Osteocyte (in vitro differentiated cells): ENCODE results near the gene MCM5. TPM values are rescaled to one million over a fixed set of nuclear protein-coding genes. Genes with fewer than 3 reads are reported as not detected.
A peak's percentile ranks its signal among the peaks of the same experiment; 100 is the strongest.

Experiments used
- DNase-seq: peaks from one replicate; pipeline ENCODE4 v3.0.0; 2021; ENCODE audit warnings: mixed read lengths; ENCODE audit not compliant: unreplicated experiment; ENCODE audit errors: extremely low spot score
- H3K27ac Mint-ChIP-seq: one replicate; pipeline ENCODE4 v1.8.0; 2021; ENCODE audit warnings: mild to moderate bottlenecking, mixed read lengths; ENCODE audit not compliant: unreplicated experiment
- H3K27me3 Mint-ChIP-seq: one replicate; pipeline ENCODE4 v1.8.0; 2021; ENCODE audit warnings: mixed read lengths; ENCODE audit not compliant: unreplicated experiment
- H3K36me3 Mint-ChIP-seq: one replicate; pipeline ENCODE4 v1.8.0; 2021; ENCODE audit warnings: mixed read lengths; ENCODE audit not compliant: unreplicated experiment
- H3K4me1 Mint-ChIP-seq: one replicate; pipeline ENCODE4 v1.8.0; 2021; ENCODE audit warnings: mixed read lengths; ENCODE audit not compliant: unreplicated experiment
- H3K4me3 Mint-ChIP-seq: one replicate; pipeline ENCODE4 v1.8.0; 2021; ENCODE audit warnings: mild to moderate bottlenecking, moderate library complexity, mixed read lengths; ENCODE audit not compliant: unreplicated experiment
- H3K9me3 Mint-ChIP-seq: one replicate; pipeline ENCODE4 v1.8.0; 2021; ENCODE audit warnings: mixed read lengths; ENCODE audit not compliant: unreplicated experiment
- total RNA-seq: library from RNA; stranded (reverse); gene quantifications from 2 replicates; pipeline ENCODE4 v1.2.1, GENCODE V29; 2021
- TF ChIP-seq, protein P1 (sequence below): fragments of 200-600 bp; sonication (generic); IDR thresholded peaks from 2 replicates; pipeline ENCODE4 v1.5.0; 2021; ENCODE audit warnings: antibody characterized with exemption, mild to moderate bottlenecking, moderate library complexity

Gene MCM5
- total RNA-seq, 1 donor from 2014 or later = 28.5 TPM

DNA sequence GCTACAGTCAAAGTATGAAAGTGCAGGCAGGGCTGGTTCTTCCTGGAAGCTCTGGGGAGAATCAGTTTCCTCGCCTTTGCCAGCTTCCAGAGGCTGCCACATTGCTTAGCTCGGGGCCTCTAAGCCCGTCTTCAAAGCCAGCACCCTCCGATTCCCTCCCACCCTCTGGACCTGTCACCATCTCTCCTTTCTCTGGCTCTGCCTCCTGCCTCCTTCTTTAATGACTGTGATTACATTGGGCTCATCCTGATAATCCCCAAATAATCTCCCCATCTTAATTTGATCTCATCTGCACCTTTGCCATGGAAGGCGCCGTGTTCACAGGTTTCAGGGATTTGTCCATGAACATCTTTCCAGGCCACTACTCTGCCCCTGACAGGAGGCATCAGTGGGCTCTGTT is 42.5 kb downstream of the MCM5 start:
- H3K4me1 Mint-ChIP-seq = peaks cover 16% of the 10 kb centered on the region
- no peak for DNase-seq
- H3K9me3 Mint-ChIP-seq = no peaks in the 10 kb centered on the region
- no peaks in the 10 kb centered on the region for H3K27me3 Mint-ChIP-seq
- H3K27ac Mint-ChIP-seq = no peak overlapping the region
- no peaks in the 10 kb centered on the region for H3K36me3 Mint-ChIP-seq
- TF ChIP-seq, protein P1, sequence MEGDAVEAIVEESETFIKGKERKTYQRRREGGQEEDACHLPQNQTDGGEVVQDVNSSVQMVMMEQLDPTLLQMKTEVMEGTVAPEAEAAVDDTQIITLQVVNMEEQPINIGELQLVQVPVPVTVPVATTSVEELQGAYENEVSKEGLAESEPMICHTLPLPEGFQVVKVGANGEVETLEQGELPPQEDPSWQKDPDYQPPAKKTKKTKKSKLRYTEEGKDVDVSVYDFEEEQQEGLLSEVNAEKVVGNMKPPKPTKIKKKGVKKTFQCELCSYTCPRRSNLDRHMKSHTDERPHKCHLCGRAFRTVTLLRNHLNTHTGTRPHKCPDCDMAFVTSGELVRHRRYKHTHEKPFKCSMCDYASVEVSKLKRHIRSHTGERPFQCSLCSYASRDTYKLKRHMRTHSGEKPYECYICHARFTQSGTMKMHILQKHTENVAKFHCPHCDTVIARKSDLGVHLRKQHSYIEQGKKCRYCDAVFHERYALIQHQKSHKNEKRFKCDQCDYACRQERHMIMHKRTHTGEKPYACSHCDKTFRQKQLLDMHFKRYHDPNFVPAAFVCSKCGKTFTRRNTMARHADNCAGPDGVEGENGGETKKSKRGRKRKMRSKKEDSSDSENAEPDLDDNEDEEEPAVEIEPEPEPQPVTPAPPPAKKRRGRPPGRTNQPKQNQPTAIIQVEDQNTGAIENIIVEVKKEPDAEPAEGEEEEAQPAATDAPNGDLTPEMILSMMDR = no peak
- H3K4me3 Mint-ChIP-seq = no peak overlapping the region

DNA sequence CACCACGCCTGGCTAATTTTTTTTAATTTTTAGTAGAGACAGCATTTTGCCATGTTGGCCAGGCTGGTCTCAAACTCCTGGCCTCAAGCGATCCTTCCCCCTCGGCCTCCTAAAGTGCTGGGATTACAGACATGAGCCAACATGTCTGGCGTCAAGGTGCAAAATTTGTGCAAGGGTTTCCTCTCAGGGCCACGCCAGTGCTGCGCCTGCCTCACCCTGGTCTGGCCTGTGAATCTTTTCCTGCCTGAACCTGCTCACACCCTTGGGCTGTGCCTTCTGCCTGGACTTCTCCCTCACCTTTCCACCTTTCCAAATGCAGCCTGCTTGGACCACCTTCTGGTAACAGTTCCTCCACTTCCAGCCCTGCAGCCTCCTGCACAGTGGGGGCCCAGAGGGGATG is 43.4 kb downstream of the MCM5 start:
- Mint-ChIP-seq H3K9me3 (no peaks in the 10 kb centered on the region), H3K27ac (no peak overlapping the region)

DNA sequence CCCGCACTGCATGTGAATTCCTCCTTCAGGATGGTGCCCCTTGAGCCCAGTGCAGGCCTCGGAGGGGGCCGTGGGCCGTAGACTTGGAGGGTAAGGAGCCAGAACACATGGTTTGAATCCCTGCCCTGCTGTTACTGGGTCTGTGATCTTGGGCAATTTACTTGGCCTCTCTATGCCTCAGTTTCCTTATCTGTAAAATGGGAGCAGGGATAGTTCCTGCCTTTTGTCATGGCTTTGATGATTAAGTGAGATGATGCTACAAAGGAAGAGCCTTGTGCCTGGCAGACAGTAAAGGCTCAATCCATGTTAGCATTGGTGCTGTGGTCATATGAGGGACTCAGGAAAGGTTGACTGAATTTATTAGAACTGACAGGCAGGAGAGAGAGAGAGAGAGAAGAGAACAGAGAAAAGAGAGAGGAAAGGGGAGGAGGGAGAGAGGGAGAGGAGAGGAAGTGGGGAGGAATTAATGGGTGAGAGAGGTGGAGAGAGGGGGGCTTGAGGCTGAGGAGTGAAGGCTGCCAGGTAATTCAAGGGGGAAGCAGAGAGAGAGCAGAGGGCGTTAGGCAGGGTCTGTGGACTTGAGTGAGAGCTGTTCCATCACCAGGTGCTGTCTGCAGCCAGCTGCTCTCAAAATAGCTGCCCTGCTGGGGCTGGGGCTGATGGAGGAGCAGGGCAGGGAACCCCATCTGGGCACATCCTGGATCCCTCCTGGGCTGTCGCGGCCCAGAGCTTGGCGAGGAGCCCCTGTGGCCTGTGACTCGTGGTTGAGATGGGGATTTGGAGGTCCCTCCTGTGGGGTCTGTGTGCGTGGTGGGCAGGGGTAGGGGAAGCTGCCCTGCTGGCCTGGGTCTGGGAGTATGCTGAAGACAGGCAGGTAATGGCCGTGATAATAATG is 44.1 kb downstream of the MCM5 start:
- no peak for DNase-seq
- Mint-ChIP-seq H3K27ac (no peak overlapping the region), H3K27me3 (no peaks in the 10 kb centered on the region), H3K4me3 (no peak overlapping the region), H3K36me3 (no peaks in the 10 kb centered on the region), H3K4me1 (peaks cover 25% of the 10 kb centered on the region), H3K9me3 (no peaks in the 10 kb centered on the region)
- TF ChIP-seq, protein P1 = no peak

More for the DNA sequence above, 43.4 kb downstream of the MCM5 start:
- no peak overlapping the region for H3K4me3 Mint-ChIP-seq
- TF ChIP-seq, protein P1 = no peak
- no peak for DNase-seq
- H3K4me1 Mint-ChIP-seq = peaks cover 24% of the 10 kb centered on the region
- H3K36me3 Mint-ChIP-seq = no peaks in the 10 kb centered on the region
- no peaks in the 10 kb centered on the region for H3K27me3 Mint-ChIP-seq

DNA sequence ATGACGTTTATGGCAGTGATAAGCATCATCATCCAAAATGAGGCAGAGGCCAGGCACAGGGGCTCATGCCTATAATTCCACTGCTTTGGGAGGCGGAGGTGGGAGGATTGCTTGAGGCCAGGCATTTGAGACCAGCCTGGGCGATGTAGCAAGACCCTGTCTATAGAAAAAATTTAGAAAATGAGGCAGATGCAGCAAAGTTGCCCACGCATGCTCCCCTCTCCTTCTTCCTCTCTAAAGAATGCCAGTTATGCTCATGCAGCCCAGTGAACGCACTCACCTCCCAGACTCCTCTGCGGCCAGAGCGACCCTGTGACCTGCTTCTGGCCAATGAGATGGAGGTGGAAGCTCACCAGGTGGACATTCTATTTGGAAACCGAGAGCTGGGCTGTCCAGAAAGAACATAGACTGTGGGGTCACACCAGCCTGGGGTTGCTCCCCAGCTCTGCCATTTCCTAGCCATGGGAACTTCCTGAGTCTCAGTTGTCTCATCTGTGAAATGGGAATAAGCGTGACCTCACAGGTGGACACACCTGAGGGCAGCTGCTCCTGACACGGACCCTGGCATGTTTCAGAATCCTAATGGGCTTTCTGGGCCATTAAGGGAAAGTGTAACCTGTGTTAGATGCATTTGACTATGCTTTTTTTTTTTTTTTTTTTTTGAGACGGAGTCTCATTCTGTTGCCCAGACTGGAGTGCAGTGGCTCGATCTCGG is 44.9 kb downstream of the MCM5 start:
- H3K27me3 Mint-ChIP-seq = no peaks in the 10 kb centered on the region
- no peak overlapping the region for H3K27ac Mint-ChIP-seq
- TF ChIP-seq, protein P1 = no peak
- no peaks in the 10 kb centered on the region for H3K36me3 Mint-ChIP-seq
- H3K9me3 Mint-ChIP-seq = no peaks in the 10 kb centered on the region
- no peak for DNase-seq
- H3K4me3 Mint-ChIP-seq = no peak overlapping the region
- H3K4me1 Mint-ChIP-seq = peaks cover 25% of the 10 kb centered on the region

DNA sequence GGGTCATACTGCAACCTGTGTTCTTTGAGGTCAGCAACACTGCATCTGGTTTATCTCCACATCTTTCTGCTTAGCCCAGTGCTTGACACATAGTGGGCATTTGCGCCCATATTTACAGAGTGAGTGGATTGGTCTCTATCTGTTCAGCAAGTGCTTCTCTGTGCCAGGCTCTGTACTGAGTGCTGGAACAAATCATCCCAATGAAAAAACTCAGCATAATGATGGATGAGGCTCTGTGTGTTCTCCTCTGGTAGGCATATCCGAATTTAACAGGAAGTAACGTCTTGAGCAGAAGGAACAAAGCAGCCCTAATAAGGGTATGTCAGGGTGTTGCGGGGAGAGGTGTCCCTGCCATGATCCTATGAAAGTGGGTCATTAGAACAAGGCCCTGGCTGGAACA is 46.0 kb downstream of the MCM5 start:
- no peaks in the 10 kb centered on the region for H3K27me3 Mint-ChIP-seq
- DNase-seq = no peak
- H3K4me3 Mint-ChIP-seq = no peak overlapping the region
- TF ChIP-seq, protein P1 = no peak
- H3K9me3 Mint-ChIP-seq = no peaks in the 10 kb centered on the region
- peak overlapping the region; percentile 34 for H3K27ac Mint-ChIP-seq
- H3K4me1 Mint-ChIP-seq = peaks cover 25% of the 10 kb centered on the region
- no peaks in the 10 kb centered on the region for H3K36me3 Mint-ChIP-seq
